Measurements from ENCODE around the gene ATP5F1D.
"Not testable (repeated sequence)": the region's sequence is repeated elsewhere in the genome, so short reads cannot be mapped to it uniquely, and the experiment has no call there.

GRCh38 chr19:1200614-1201013, 40.9 kb upstream of the ATP5F1D start:
- not testable (repeated sequence) for TF ChIP-seq CTCF, POLR2A (IDR thresholded peaks at IDR 0.05)

All from adrenal gland (tissue), 5 donors.